K562 (cell line): ENCODE data around the gene HRAS. TPM values are rescaled to one million over a fixed set of nuclear protein-coding genes. Genes with fewer than 3 reads are reported as not detected.

Source experiments
- CBFA2T2 ChIP-seq: fragments of 450-650 bp; conservative IDR thresholded peaks from 2 replicates; pipeline ENCODE4 v1.6.1; 2017; ENCODE audit warnings: mild to moderate bottlenecking
- FOSL1 ChIP-seq: fragments of 200-800 bp; sonication (Bioruptor generic); conservative IDR thresholded peaks from 2 replicates; pipeline ENCODE4 v1.6.1; 2016; ENCODE audit warnings: missing genetic modification characterization, missing compliant biosample characterization
- MBD2 ChIP-seq: sonication (generic); IDR thresholded peaks from 2 replicates; pipeline ENCODE4 v1.6.1; 2016; ENCODE audit warnings: low read depth, borderline replicate concordance
- MTF1 ChIP-seq: fragments of 250-450 bp; sonication (Bioruptor Pico); IDR thresholded peaks from 2 replicates; pipeline ENCODE4 v1.9.0; 2021; ENCODE audit warnings: moderate library complexity, mild to moderate bottlenecking, inconsistent platforms, borderline replicate concordance
- NEUROD1 ChIP-seq: fragments of 150-350 bp; IDR thresholded peaks from 2 replicates; pipeline ENCODE4 v1.6.1; 2014; ENCODE audit warnings: borderline replicate concordance, low read length, low read depth; ENCODE audit not compliant: partially characterized antibody
- NFIX ChIP-seq: fragments of 250-450 bp; sonication (Bioruptor Pico); IDR thresholded peaks from 2 replicates; pipeline ENCODE4 v1.4.0; 2020; ENCODE audit warnings: low read depth, mild to moderate bottlenecking, moderate library complexity
- NFXL1 ChIP-seq: fragments of 450-650 bp; formaldehyde crosslinking; IDR thresholded peaks from 2 replicates; pipeline ENCODE4 v1.4.0; 2021; ENCODE audit warnings: mild to moderate bottlenecking
- NR2C2 ChIP-seq, 2 experiments: fragments of 200-800 bp in 1 of 2; sonication (Bioruptor generic) in 1 of 2; sonication (generic) in 1 of 2; formaldehyde crosslinking in 1 of 2; IDR thresholded peaks; 2 replicates each; pipeline versions ENCODE4 v1.6.1 to v1.8.0; 2016 to 2022; ENCODE audit warnings: mild to moderate bottlenecking in 1 of 2, missing compliant biosample characterization in 1 of 2, missing genetic modification characterization in 1 of 2, missing genetic modification reagents in 1 of 2
- PTBP1 ChIP-seq: fragments of 200-400 bp; formaldehyde crosslinking; IDR thresholded peaks from 2 replicates; pipeline ENCODE4 v1.6.1; 2017; ENCODE audit warnings: low read depth, low read length
- TEAD1 ChIP-seq, 2 experiments: fragments of 450-650 bp in 1 of 2; sonication (generic) in 1 of 2; formaldehyde crosslinking; IDR thresholded peaks; 2 replicates each; pipeline versions ENCODE4 v1.4.0 to v1.8.0; 2020 to 2022; ENCODE audit warnings: mild to moderate bottlenecking in 2 of 2, missing genetic modification reagents in 1 of 2
- TEAD4 ChIP-seq, 2 experiments: sonication (generic) in 1 of 2; formaldehyde crosslinking in 1 of 2; IDR thresholded peaks; 2 replicates each; pipeline versions ENCODE4 v1.6.1 to v1.8.0; 2012 to 2022; ENCODE audit warnings: borderline replicate concordance in 1 of 2, inconsistent platforms in 1 of 2, low read length in 1 of 2, mild to moderate bottlenecking in 1 of 2, missing genetic modification reagents in 1 of 2
- ZNF165 ChIP-seq: fragments of 250-450 bp; sonication (Bioruptor Pico); IDR thresholded peaks from 2 replicates; pipeline ENCODE4 v1.4.0; 2020; ENCODE audit warnings: borderline replicate concordance
- ZNF449 ChIP-seq: fragments of 250-450 bp; sonication (Bioruptor Pico); IDR thresholded peaks from 2 replicates; pipeline ENCODE4 v1.8.0; 2022; ENCODE audit warnings: moderate library complexity, mild to moderate bottlenecking, inconsistent platforms
- ZNF589 ChIP-seq: fragments of 200-800 bp; sonication (Bioruptor generic); IDR thresholded peaks from 2 replicates; pipeline ENCODE4 v1.6.1; 2016; ENCODE audit warnings: low read depth, missing genetic modification characterization, missing compliant biosample characterization
- polyA plus RNA-seq, 8 experiments: library from polyadenylated mRNA; depleted of rRNA in 4 of 8; stranded (reverse) in 5 of 8; unstranded in 3 of 8; fragments of >200 nt; fragmentation: Nextera tagmentation in 2 of 8; fragmentation: Illumina TruSeq in 1 of 8; extraction: Ambion mirVana in 2 of 8; extraction: Trizol in 1 of 8; gene quantifications; 2 replicates each; pipeline versions ENCODE4 v1.2.1 to v1.2.3, GENCODE V29; 2011 to 2014; ENCODE audit warnings: inconsistent platforms in 1 of 8, missing spikeins in 1 of 8
- total RNA-seq, 7 experiments: library from RNA; depleted of rRNA in 6 of 7; stranded (reverse); fragments of >200 nt in 6 of 7; fragmentation: Illumina TruSeq in 2 of 7; extraction: Trizol in 2 of 7; gene quantifications; 2 replicates each; pipeline versions ENCODE4 v1.2.1 to v1.2.3, GENCODE V29; 2011 to 2021; ENCODE audit warnings: low replicate concordance in 1 of 7
- TF ChIP-seq, protein P1 (sequence below): fragments of 250-450 bp; sonication (Bioruptor Pico); IDR thresholded peaks from 2 replicates; pipeline ENCODE4 v1.8.0; 2021; ENCODE audit warnings: borderline replicate concordance, mild to moderate bottlenecking, moderate library complexity; ENCODE audit not compliant: poor library complexity, severe bottlenecking

The HRAS gene
- total and polyA plus RNA-seq, 9 of the 15 experiments (the other 6 are each of a cell fraction or from before 2014, with no cell fraction given), result 2.8 to 73.5 (median 29.6) TPM

- TF ChIP-seq ZNF449 (CRISPR knock-in tag) (no peak), NFXL1 (CRISPR knock-in tag) (no peak), NEUROD1 (peak; percentile 90), FOSL1 (tag) (no peak), CBFA2T2 (no peak), TEAD4 (IDR thresholded peaks at IDR 0.05; ENCODE audit: low read length) (no peak), TEAD4 (CRISPR knock-in tag; IDR thresholded peaks at IDR 0.05; ENCODE audit: borderline replicate concordance) (no peak), NR2C2 (CRISPR knock-in tag; IDR thresholded peaks at IDR 0.05) (no peak), NR2C2 (tag; IDR thresholded peaks at IDR 0.05) (peak; percentile 34; the same call in 1 of the 2 replicates), TEAD1 (CRISPR knock-in tag; IDR thresholded peaks at IDR 0.05) (no peak), NFIX (CRISPR knock-in tag) (no peak), MTF1 (CRISPR knock-in tag) (no peak), PTBP1 (no peak), ZNF165 (CRISPR knock-in tag) (no peak), ZNF589 (no peak), MBD2 (peak; percentile 86; the same call in 1 of the 2 replicates)
- TF ChIP-seq, protein P1, sequence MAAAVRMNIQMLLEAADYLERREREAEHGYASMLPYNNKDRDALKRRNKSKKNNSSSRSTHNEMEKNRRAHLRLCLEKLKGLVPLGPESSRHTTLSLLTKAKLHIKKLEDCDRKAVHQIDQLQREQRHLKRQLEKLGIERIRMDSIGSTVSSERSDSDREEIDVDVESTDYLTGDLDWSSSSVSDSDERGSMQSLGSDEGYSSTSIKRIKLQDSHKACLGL (CRISPR knock-in tag), result no peak
Observed at GRCh38 chr11:535519-536454, at the start of gene HRAS (continued).
